Measurements from ENCODE around the gene G6PD. TPM values are rescaled to one million over a fixed set of nuclear protein-coding genes. Genes with fewer than 3 reads are reported as not detected.
"Not testable (repeated sequence)": the region's sequence is repeated elsewhere in the genome, so short reads cannot be mapped to it uniquely, and the experiment has no call there.

The G6PD gene
- total and polyA plus RNA-seq, 4 donors, result 1.9 to 23.6 (median 5.5) TPM

- H3K9ac ChIP-seq (ENCODE audit: low read depth in 1 of 2, low read length in 2 of 2); H3K27ac ChIP-seq (ENCODE audit: low read depth in 1 of 2, low read length in 2 of 2); H3K9me3 ChIP-seq (ENCODE audit: control insufficient read depth in 4 of 4, low read length in 3 of 4); H3K36me3 ChIP-seq (ENCODE audit: control insufficient read depth in 4 of 4, insufficient read depth in 3 of 4, low read depth in 1 of 4, low read length in 3 of 4); H3K4me3 ChIP-seq (ENCODE audit: low read depth in 1 of 3, low read length in 3 of 3); H3K27me3 ChIP-seq (ENCODE audit: control insufficient read depth in 4 of 4, insufficient read depth in 4 of 4, low read length in 3 of 4); DNase-seq (ENCODE audit: low spot score); H3K4me1 ChIP-seq (ENCODE audit: control insufficient read depth in 4 of 4, insufficient read depth in 4 of 4, low read length in 3 of 4): not testable (repeated sequence)
- WGBS, result no CpG with 5 or more reads among the region's 39 CpGs
Observed at GRCh38 chrX:154584585-154585183, 38.0 kb upstream of the G6PD start, which contains the start of gene CTAG1A. TSS of gene CTAG1A (plus strand) at chrX:154585133. CDS start at chrX:154585207, 74 bp downstream.

- H3K27me3 ChIP-seq (ENCODE audit: control insufficient read depth in 4 of 4, insufficient read depth in 4 of 4, low read length in 3 of 4); H3K27ac ChIP-seq (ENCODE audit: low read depth in 1 of 2, low read length in 2 of 2); H3K4me1 ChIP-seq (ENCODE audit: control insufficient read depth in 4 of 4, insufficient read depth in 4 of 4, low read length in 3 of 4); H3K36me3 ChIP-seq (ENCODE audit: control insufficient read depth in 4 of 4, insufficient read depth in 3 of 4, low read depth in 1 of 4, low read length in 3 of 4); H3K9me3 ChIP-seq (ENCODE audit: control insufficient read depth in 4 of 4, low read length in 3 of 4); DNase-seq (ENCODE audit: low spot score); H3K9ac ChIP-seq (ENCODE audit: low read depth in 1 of 2, low read length in 2 of 2); H3K4me3 ChIP-seq (ENCODE audit: low read depth in 1 of 3, low read length in 3 of 3): not testable (repeated sequence)
- WGBS, result no CpG with 5 or more reads among the region's 8 CpGs
Observed at GRCh38 chrX:154582994-154583393, 36.3 kb upstream of the G6PD start.

- DNase-seq (ENCODE audit: low spot score); H3K9ac ChIP-seq (ENCODE audit: low read depth in 1 of 2, low read length in 2 of 2); H3K4me1 ChIP-seq (ENCODE audit: control insufficient read depth in 4 of 4, insufficient read depth in 4 of 4, low read length in 3 of 4); H3K36me3 ChIP-seq (ENCODE audit: control insufficient read depth in 4 of 4, insufficient read depth in 3 of 4, low read depth in 1 of 4, low read length in 3 of 4); H3K27me3 ChIP-seq (ENCODE audit: control insufficient read depth in 4 of 4, insufficient read depth in 4 of 4, low read length in 3 of 4); H3K4me3 ChIP-seq (ENCODE audit: low read depth in 1 of 3, low read length in 3 of 3); H3K9me3 ChIP-seq (ENCODE audit: control insufficient read depth in 4 of 4, low read length in 3 of 4); H3K27ac ChIP-seq (ENCODE audit: low read depth in 1 of 2, low read length in 2 of 2): not testable (repeated sequence)
- no CpG with 5 or more reads among the region's 5 CpGs for WGBS
Observed at GRCh38 chrX:154575076-154575475, 28.4 kb upstream of the G6PD start.

GRCh38 chrX:154573061-154573460 is 26.4 kb upstream of the G6PD start:
- H3K9ac ChIP-seq (ENCODE audit: low read depth in 1 of 2, low read length in 2 of 2); H3K9me3 ChIP-seq (ENCODE audit: control insufficient read depth in 4 of 4, low read length in 3 of 4): not testable (repeated sequence)
- WGBS, result no CpG with 5 or more reads among the region's 10 CpGs

GRCh38 chrX:154570361-154570760 is 23.7 kb upstream of the G6PD start:
- not testable (repeated sequence) for H3K36me3 ChIP-seq (ENCODE audit: control insufficient read depth in 4 of 4, insufficient read depth in 3 of 4, low read depth in 1 of 4, low read length in 3 of 4); H3K9ac ChIP-seq (ENCODE audit: low read depth in 1 of 2, low read length in 2 of 2); H3K4me3 ChIP-seq (ENCODE audit: low read depth in 1 of 3, low read length in 3 of 3); DNase-seq (ENCODE audit: low spot score); H3K27me3 ChIP-seq (ENCODE audit: control insufficient read depth in 4 of 4, insufficient read depth in 4 of 4, low read length in 3 of 4); H3K9me3 ChIP-seq (ENCODE audit: control insufficient read depth in 4 of 4, low read length in 3 of 4); H3K27ac ChIP-seq (ENCODE audit: low read depth in 1 of 2, low read length in 2 of 2); H3K4me1 ChIP-seq (ENCODE audit: control insufficient read depth in 4 of 4, insufficient read depth in 4 of 4, low read length in 3 of 4)
- whole genome bisulfite sequencing, result no CpG with 5 or more reads among the region's 11 CpGs

More at GRCh38 chrX:154573061-154573460, 26.4 kb upstream of the G6PD start:
- not testable (repeated sequence) for DNase-seq (ENCODE audit: low spot score); H3K27me3 ChIP-seq (ENCODE audit: control insufficient read depth in 4 of 4, insufficient read depth in 4 of 4, low read length in 3 of 4); H3K27ac ChIP-seq (ENCODE audit: low read depth in 1 of 2, low read length in 2 of 2); H3K36me3 ChIP-seq (ENCODE audit: control insufficient read depth in 4 of 4, insufficient read depth in 3 of 4, low read depth in 1 of 4, low read length in 3 of 4); H3K4me3 ChIP-seq (ENCODE audit: low read depth in 1 of 3, low read length in 3 of 3); H3K4me1 ChIP-seq (ENCODE audit: control insufficient read depth in 4 of 4, insufficient read depth in 4 of 4, low read length in 3 of 4)

GRCh38 chrX:154562295-154562694 is 15.6 kb upstream of the G6PD start:
- H3K9ac ChIP-seq (ENCODE audit: low read depth in 1 of 2, low read length in 2 of 2); H3K4me3 ChIP-seq (ENCODE audit: low read depth in 1 of 3, low read length in 3 of 3); H3K4me1 ChIP-seq (ENCODE audit: control insufficient read depth in 4 of 4, insufficient read depth in 4 of 4, low read length in 3 of 4); DNase-seq (ENCODE audit: low spot score); H3K27me3 ChIP-seq (ENCODE audit: control insufficient read depth in 4 of 4, insufficient read depth in 4 of 4, low read length in 3 of 4); H3K27ac ChIP-seq (ENCODE audit: low read depth in 1 of 2, low read length in 2 of 2); H3K36me3 ChIP-seq (ENCODE audit: control insufficient read depth in 4 of 4, insufficient read depth in 3 of 4, low read depth in 1 of 4, low read length in 3 of 4); H3K9me3 ChIP-seq (ENCODE audit: control insufficient read depth in 4 of 4, low read length in 3 of 4): not testable (repeated sequence)
- no CpG with 5 or more reads among the region's 10 CpGs for WGBS

- H3K4me3 ChIP-seq (ENCODE audit: low read depth in 1 of 3, low read length in 3 of 3); H3K4me1 ChIP-seq (ENCODE audit: control insufficient read depth in 4 of 4, insufficient read depth in 4 of 4, low read length in 3 of 4); DNase-seq (ENCODE audit: low spot score); H3K9me3 ChIP-seq (ENCODE audit: control insufficient read depth in 4 of 4, low read length in 3 of 4); H3K9ac ChIP-seq (ENCODE audit: low read depth in 1 of 2, low read length in 2 of 2); H3K27me3 ChIP-seq (ENCODE audit: control insufficient read depth in 4 of 4, insufficient read depth in 4 of 4, low read length in 3 of 4); H3K27ac ChIP-seq (ENCODE audit: low read depth in 1 of 2, low read length in 2 of 2); H3K36me3 ChIP-seq (ENCODE audit: control insufficient read depth in 4 of 4, insufficient read depth in 3 of 4, low read depth in 1 of 4, low read length in 3 of 4): not testable (repeated sequence)
- 77% methylated on average over 12 of the region's 31 CpGs for WGBS
Observed at GRCh38 chrX:154560326-154560725, 13.7 kb upstream of the G6PD start.

GRCh38 chrX:154558896-154559295 is 12.2 kb upstream of the G6PD start:
- DNase-seq (ENCODE audit: low spot score), result not testable (repeated sequence)
- WGBS, result 96% methylated on average over 9 of the region's 21 CpGs

More at GRCh38 chrX:154558896-154559295, 12.2 kb upstream of the G6PD start:
- H3K9ac ChIP-seq (ENCODE audit: low read depth in 1 of 2, low read length in 2 of 2); H3K4me3 ChIP-seq (ENCODE audit: low read depth in 1 of 3, low read length in 3 of 3); H3K27me3 ChIP-seq (ENCODE audit: control insufficient read depth in 4 of 4, insufficient read depth in 4 of 4, low read length in 3 of 4); H3K9me3 ChIP-seq (ENCODE audit: control insufficient read depth in 4 of 4, low read length in 3 of 4); H3K4me1 ChIP-seq (ENCODE audit: control insufficient read depth in 4 of 4, insufficient read depth in 4 of 4, low read length in 3 of 4); H3K36me3 ChIP-seq (ENCODE audit: control insufficient read depth in 4 of 4, insufficient read depth in 3 of 4, low read depth in 1 of 4, low read length in 3 of 4); H3K27ac ChIP-seq (ENCODE audit: low read depth in 1 of 2, low read length in 2 of 2): not testable (repeated sequence)
